Smooth muscle cell (in vitro differentiated cells): ENCODE data around the gene BTBD9. TPM values are rescaled to one million over a fixed set of nuclear protein-coding genes. Genes with fewer than 3 reads are reported as not detected.

Source experiments
- DNase-seq: peaks from one replicate; lab custom pipeline; 2025; ENCODE audit not compliant: unreplicated experiment; lab: John Stamatoyannopoulos, UW
- H2AFZ ChIP-seq: fragments of 200-600 bp; sonication (generic); 2 replicates; pipeline ENCODE4 v1.6.0; 2016; ENCODE audit warnings: antibody characterized with exemption, low read depth, mild to moderate bottlenecking
- H3F3A ChIP-seq: fragments of 200-600 bp; sonication (generic); 2 replicates; pipeline ENCODE4 v1.6.0; 2017; ENCODE audit warnings: antibody characterized with exemption, low read depth
- H3K27ac ChIP-seq: fragments of 200-600 bp; sonication (generic); 2 replicates; pipeline ENCODE4 v1.5.1; 2016; ENCODE audit warnings: low read depth, mild to moderate bottlenecking
- H3K27me3 ChIP-seq: fragments of 200-600 bp; sonication (generic); 2 replicates; pipeline ENCODE4 v1.6.1; 2016; ENCODE audit warnings: low read depth, mild to moderate bottlenecking
- H3K36me3 ChIP-seq: fragments of 200-600 bp; sonication (generic); 2 replicates; pipeline ENCODE4 v1.5.1; 2016; ENCODE audit warnings: low read depth
- H3K4me1 ChIP-seq: fragments of 200-600 bp; sonication (generic); 2 replicates; pipeline ENCODE4 v1.5.1; 2016; ENCODE audit warnings: low read depth
- H3K4me2 ChIP-seq: fragments of 200-600 bp; sonication (generic); 2 replicates; pipeline ENCODE4 v1.6.0; 2016; ENCODE audit warnings: mild to moderate bottlenecking
- H3K4me3 ChIP-seq: fragments of 200-600 bp; sonication (generic); 2 replicates; pipeline ENCODE4 v1.5.1; 2016; ENCODE audit warnings: mild to moderate bottlenecking
- H3K79me2 ChIP-seq: fragments of 200-600 bp; sonication (generic); 2 replicates; pipeline ENCODE4 v1.6.0; 2016; ENCODE audit warnings: low read depth, mild to moderate bottlenecking
- H3K9ac ChIP-seq: fragments of 200-600 bp; sonication (generic); 2 replicates; pipeline ENCODE4 v1.6.0; 2016; ENCODE audit warnings: low read depth
- H3K9me3 ChIP-seq: fragments of 200-600 bp; sonication (generic); replicated peaks from 2 replicates; pipeline ENCODE4 v1.5.1; 2016; ENCODE audit warnings: low read depth
- H4K20me1 ChIP-seq: fragments of 200-600 bp; sonication (generic); 2 replicates; pipeline ENCODE4 v1.6.0; 2016; ENCODE audit warnings: low read depth
- CTCF ChIP-seq: fragments of 200-600 bp; sonication (generic); IDR thresholded peaks from 2 replicates; pipeline ENCODE4 v1.5.1; 2017; ENCODE audit warnings: borderline replicate concordance, mild to moderate bottlenecking, antibody characterized with exemption; ENCODE audit not compliant: insufficient read depth, poor library complexity, severe bottlenecking
- WGBS: methylation state at CpG from one replicate; pipeline ENCODE4 v1.1.7; 2016; ENCODE audit warnings: low lambda C conversion rate; 5-methylcytosine and 5-hydroxymethylcytosine counted together
- polyA plus RNA-seq: library from polyadenylated mRNA; unstranded; fragments of >200 nt; fragmentation: Nextera tagmentation; extraction: Ambion mirVana; gene quantifications from 2 replicates; pipeline ENCODE4 v1.2.1, GENCODE V29; 2016
- total RNA-seq: library from RNA; depleted of rRNA; stranded (reverse); fragments of >200 nt; gene quantifications from 2 replicates; pipeline ENCODE4 v1.2.3, GENCODE V29; 2014

The BTBD9 gene
- total and polyA plus RNA-seq, 2 experiments from 2014 or later: 5.6 to 12.5 TPM

GRCh38 chr6:38676236-38676973 lies 36.7 kb upstream of the BTBD9 start:
- no peaks in the 10 kb centered on the region for H3K79me2 ChIP-seq
- H3K9ac ChIP-seq: no peak overlapping the region
- DNase-seq: no peak
- no peaks in the 10 kb centered on the region for H3K9me3 ChIP-seq
- H3K27ac ChIP-seq: no peak overlapping the region
- H3F3A ChIP-seq: no peaks in the 10 kb centered on the region
- no peak overlapping the region for H2AFZ ChIP-seq
- no peak overlapping the region for H3K4me2 ChIP-seq
- H4K20me1 ChIP-seq: no peaks in the 10 kb centered on the region
- TF ChIP-seq CTCF: no peak
- H3K4me3 ChIP-seq: no peak overlapping the region
- H3K4me1 ChIP-seq: no peaks in the 10 kb centered on the region
- peaks cover 14% of the 10 kb centered on the region for H3K36me3 ChIP-seq
- 100% methylated on average over 2 of the region's 2 CpGs for WGBS
- no peaks in the 10 kb centered on the region for H3K27me3 ChIP-seq

GRCh38 chr6:38673397-38674165 lies 33.9 kb upstream of the BTBD9 start:
- no peak overlapping the region for H3K9ac ChIP-seq
- H3K9me3 ChIP-seq: no peaks in the 10 kb centered on the region
- H3K27me3 ChIP-seq: no peaks in the 10 kb centered on the region
- peaks cover 13% of the 10 kb centered on the region for H3K36me3 ChIP-seq
- no peak for TF ChIP-seq CTCF
- WGBS: 70% methylated on average over 9 of the region's 9 CpGs
- no peak overlapping the region for H3K4me2 ChIP-seq
- no peaks in the 10 kb centered on the region for H3K4me1 ChIP-seq
- H4K20me1 ChIP-seq: no peaks in the 10 kb centered on the region
- H3K4me3 ChIP-seq: no peak overlapping the region
- H3K27ac ChIP-seq: no peak overlapping the region
- no peak overlapping the region for H2AFZ ChIP-seq
- DNase-seq: no peak
- H3K79me2 ChIP-seq: no peaks in the 10 kb centered on the region
- no peaks in the 10 kb centered on the region for H3F3A ChIP-seq

- no peak overlapping the region for H3K4me2 ChIP-seq
- H3K4me1 ChIP-seq: no peaks in the 10 kb centered on the region
- H3K27ac ChIP-seq: no peak overlapping the region
- H3K9me3 ChIP-seq: no peaks in the 10 kb centered on the region
- DNase-seq: no peak
- peak; percentile 66 for TF ChIP-seq CTCF
- no peaks in the 10 kb centered on the region for H4K20me1 ChIP-seq
- H3F3A ChIP-seq: no peaks in the 10 kb centered on the region
- no peak overlapping the region for H2AFZ ChIP-seq
- 3% methylated on average over 2 of the region's 2 CpGs for WGBS
- no peak overlapping the region for H3K4me3 ChIP-seq
- no peaks in the 10 kb centered on the region for H3K27me3 ChIP-seq
- peaks cover 12% of the 10 kb centered on the region for H3K36me3 ChIP-seq
- H3K9ac ChIP-seq: no peak overlapping the region
- H3K79me2 ChIP-seq: no peaks in the 10 kb centered on the region
These were observed 32.2 kb upstream of the BTBD9 start for GRCh38 chr6:38671885-38672467.
